GM21529 (cell line): ENCODE measurements around the gene SV2A.
A peak's percentile ranks its signal among the peaks of the same experiment; 100 is the strongest.
"Not testable (repeated sequence)": the region's sequence is repeated elsewhere in the genome, so short reads cannot be mapped to it uniquely, and the experiment has no call there.

Experiments
- ATAC-seq: cut with Tn5 transposase; IDR thresholded peaks from one replicate; pipeline ENCODE4 v1.9.1; 2021; ENCODE audit not compliant: unreplicated experiment

The SV2A gene

DNA sequence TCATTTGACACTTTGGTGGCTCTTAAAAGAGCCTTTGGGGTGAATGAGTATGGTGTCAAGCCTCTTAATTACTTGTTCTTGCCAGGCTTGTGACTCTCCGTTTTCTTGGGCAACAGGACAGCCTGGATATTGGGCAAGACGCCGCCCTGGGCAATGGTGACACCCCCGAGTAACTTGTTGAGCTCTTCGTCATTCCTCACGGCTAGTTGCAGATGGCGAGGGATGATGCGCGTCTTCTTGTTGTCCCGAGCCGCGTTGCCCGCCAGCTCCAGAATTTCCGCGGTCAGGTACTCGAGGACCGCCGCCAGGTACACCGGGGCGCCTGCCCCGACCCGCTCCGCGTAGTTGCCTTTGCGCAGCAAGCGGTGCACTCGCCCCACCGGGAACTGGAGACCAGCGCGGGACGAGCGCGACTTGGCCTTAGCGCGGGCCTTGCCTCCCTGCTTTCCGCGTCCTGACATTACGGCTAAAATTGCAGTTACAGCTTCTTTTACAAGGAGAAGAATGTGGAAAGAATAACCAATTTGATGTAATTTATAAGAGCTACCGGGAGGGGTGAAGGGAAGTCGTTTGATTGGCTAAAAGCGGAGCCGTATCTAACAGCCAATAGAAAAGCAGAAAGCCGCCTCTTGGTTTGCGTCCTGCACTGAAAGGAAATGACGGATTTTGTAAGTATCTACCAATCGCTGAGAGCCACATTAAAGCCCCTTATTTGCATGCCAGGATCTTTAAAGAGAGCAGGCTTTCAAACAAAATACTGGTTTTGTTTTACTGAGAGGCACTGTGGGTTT is 30.0 kb downstream of the SV2A start:
- peak; percentile 44 for ATAC-seq

DNA sequence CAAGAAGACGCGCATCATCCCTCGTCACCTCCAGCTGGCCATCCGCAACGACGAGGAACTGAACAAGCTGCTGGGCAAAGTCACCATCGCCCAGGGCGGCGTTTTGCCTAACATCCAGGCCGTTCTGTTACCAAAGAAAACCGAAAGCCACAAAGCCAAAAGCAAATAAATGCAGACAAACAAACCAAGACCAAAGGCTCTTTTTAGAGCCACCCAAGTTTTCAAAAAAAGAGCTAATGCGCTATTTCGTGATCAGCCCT is 30.5 kb downstream of the SV2A start:
- ATAC-seq = not testable (repeated sequence)

DNA sequence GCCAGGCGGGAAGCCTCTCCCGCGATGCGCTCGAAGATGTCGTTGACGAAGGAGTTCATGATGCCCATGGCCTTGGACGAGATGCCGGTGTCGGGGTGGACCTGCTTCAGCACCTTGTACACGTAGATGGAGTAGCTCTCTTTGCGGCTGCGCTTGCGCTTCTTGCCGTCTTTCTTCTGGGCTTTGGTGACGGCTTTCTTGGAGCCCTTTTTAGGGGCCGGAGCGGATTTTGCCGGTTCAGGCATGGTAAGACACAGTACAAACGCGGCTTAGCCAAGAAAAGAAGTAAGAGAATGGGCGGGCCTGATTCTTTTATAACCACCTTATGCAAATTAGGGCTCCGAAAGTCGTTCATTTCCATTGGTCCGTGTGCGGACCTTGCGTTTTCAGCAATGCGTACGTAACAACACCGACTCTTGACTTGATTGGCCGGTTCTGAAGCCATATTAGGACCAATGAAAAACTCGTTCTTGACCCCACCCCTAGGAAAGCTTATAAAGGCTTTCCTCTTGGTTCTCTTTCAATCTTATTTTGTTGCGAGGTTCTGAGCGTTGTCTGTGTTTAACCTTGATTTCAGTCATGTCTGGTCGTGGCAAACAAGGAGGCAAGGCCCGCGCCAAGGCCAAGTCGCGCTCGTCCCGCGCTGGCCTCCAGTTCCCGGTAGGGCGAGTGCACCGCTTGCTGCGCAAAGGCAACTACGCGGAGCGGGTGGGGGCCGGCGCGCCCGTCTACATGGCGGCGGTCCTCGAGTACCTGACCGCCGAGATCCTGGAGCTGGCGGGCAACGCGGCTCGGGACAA is 31.0 kb downstream of the SV2A start:
- peak; percentile 60 for ATAC-seq

DNA sequence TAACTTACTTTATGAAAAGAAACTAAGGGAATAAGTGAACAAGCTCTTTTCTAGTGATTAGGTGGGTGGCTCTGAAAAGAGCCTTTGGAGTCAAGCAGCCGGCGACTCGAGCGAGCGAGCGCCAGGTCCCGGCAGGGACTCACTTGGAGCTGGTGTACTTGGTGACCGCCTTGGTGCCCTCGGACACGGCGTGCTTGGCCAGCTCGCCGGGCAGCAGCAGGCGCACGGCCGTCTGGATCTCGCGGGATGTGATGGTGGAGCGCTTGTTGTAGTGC is 31.6 kb downstream of the SV2A start:
- ATAC-seq = not testable (repeated sequence)

DNA sequence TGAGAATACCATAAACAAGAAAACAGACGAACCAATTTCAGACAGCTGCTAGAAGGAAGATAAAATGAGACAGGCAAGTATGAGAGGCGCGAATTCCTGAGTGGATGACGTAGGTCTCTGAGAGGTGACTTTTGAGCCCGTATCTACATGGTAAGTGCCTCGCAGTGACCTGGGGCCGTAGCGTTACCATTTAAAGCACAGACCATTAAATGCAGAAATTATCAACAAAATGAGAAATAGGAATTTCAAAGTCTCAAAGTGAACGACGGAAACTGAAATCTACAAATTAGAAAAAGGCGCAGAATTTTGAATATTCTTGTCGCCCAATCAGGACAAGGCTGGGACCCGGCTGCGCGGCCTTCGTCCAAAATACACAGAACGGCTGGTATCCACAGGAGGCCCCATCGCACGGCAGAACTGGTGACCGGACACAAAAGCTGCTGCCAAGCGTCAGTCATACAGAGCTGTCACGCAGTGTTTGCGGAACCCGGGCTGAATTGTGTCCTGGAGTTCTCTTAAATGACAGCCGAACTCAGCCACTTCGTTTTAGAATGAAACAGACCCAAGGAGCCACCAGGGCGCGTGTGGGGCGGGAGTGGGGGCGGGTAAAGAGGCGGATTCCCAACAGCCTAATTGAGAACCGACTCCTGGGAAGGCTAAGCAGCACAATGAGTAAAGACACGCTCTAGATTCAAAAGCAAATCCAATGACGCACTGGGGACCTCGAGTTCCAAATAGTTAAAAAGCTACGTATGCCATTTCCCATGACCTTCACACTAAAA is 32.1 kb downstream of the SV2A start:
- no peak for ATAC-seq

DNA sequence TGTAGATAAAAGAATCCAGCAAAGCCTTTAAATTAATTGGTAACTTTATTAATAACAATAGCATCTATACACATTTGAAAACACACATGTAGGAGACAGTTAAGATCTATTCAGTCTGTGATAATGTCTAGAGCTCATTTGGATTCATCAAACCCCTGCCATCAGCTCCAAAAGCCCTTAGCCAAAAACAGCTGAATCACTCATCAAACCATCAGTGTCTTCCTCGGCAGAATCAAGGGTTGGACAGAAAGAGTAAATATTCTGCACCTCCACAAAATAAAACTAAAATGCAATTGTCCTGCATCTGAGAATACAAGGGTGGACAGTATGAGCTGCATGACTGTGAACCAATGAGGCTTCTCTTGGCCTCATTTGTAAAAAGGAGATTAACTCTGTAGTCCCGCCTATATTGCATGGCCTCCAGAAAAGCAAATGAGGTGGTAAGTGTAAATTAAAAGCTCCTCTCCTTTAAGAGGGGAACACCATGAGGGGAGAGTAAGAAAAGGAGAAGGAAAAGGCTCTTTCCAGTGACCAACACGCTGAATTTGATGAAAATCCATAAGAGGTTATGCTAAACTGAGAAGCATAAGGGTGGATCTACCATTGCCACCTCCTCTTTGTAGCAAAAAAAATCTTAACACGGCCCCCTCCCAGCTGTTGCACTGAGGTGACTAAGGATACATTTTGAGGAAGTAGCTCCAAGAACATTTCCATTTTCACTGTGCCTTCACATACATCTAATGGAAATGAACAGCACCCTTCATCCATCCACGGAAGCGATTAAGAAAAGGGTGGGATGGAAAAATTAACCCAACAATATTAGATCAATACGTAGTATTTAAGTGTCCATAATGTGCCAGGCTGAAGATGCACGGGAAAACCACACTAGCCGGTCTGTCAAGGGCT is 33.0 kb downstream of the SV2A start:
- no peak for ATAC-seq

DNA sequence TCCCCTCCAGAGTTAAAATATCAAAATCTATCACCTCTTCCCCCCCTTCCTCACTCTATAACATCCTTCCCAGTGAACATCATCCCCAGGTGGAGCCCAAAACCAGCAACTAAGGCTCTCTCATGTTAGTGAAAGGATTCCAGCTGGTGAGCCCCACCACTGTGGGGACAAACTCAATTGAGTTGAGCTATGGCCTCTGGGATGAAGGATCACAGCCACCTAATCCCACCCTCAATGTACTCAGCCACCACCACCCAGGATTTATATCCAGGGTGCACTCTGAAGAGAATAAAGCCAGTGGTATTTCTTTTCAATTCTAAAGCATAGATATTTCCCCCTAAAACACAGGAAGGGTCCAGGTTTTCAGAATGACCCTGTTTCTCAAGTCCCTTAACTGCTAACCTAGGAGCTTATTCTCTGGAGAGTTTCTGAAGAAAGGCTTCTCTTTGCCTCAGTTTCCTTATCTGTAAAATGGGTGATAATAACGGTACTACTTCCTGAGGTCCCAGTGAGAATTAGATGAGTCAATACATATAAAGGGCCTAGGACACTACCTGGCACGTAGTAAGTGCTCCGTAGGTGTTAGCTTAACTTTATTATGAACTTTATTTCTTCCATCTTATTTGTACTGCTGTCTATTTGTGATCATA is 33.9 kb downstream of the SV2A start:
- ATAC-seq = no peak

DNA sequence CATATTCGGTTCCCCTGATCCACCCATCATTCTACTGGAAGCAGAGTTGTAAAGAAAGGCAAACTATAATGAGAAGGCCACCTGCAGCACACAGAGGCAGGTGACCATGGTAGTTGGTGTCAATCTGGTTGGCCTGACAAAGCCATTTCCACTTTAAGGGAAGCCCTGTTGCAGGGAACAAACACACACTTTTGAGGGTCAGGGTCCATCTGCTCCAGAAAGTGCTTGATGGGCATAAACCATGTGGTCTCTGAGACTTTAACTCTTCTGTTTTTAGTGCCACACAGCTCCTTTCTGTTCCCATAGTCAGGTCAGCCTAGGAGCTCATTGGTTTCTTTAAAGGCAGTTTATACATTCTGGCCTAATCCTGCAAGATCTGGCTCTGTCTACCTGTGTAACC is 35.8 kb downstream of the SV2A start:
- ATAC-seq = no peak

DNA sequence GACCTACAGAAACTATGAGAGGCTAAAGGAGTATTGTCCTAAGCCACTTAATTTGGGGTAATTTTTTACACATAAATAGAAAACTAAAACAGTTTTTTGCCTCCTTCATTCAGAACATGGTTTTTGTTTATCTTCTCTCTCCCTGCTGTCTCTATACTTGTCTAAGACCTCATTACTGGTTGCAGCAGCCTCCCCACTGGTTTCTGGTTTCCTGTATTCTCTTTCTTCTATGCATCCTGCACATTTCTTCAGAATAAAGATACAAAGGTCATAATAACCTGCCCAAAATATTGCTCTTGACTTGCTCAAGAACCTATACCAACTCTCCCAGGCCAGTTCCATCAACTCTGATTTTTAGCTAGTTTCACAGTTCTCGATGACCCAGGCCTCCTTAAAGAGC is 38.1 kb downstream of the SV2A start:
- no peak for ATAC-seq

DNA sequence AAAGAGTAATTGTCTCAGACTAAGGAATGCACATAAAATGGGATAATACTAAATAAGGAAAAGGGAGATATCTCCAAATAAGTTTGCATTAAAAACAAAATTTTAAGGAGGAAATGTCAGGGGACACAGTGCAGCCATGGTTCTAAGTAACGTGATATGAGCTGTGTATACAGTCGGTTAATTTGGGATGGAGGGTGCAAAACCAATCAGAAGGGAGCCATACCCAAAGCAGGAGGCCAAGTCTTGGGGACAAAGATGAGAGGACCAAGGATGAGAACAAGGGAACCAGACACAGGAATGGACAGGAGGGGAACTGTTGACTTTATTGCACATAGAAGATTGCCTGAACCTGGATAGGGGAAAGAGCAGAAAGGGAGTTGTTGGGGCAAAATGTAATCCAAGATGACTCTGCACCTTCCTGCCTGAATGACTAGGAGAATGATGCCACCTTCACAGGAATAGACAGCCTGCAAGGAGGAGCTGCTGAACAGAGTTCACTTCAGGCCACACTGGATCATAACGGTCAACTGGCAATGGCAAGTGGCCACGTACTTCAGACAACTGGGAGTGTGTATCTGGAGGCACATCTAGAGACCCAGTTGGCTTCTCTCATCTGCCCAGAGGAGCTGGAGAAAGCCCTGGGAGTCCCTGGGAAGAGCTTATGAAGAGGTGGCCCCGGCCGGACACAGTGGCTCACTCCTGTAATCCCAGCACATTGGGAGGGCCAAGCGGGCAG is 40.3 kb downstream of the SV2A start:
- no peak for ATAC-seq

DNA sequence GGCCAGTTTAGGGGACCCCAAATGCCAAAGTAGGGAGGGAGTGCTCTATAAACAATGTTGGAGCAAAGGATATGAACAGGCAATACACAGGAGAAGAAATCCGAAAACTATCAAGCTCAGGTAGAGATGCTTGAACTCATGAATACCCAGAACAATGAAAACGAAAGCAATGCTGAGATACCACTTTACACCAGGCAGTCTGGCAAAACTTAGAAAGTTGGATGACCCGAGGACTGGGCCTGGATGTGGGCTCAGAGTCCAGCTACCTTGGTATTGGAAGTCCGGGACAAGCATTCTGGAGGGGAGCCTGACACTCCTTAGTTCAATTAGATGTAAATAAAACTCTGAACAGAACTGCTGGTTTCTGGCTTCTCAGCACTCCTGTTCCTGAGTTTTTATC is 44.6 kb downstream of the SV2A start:
- ATAC-seq = not testable (repeated sequence)

DNA sequence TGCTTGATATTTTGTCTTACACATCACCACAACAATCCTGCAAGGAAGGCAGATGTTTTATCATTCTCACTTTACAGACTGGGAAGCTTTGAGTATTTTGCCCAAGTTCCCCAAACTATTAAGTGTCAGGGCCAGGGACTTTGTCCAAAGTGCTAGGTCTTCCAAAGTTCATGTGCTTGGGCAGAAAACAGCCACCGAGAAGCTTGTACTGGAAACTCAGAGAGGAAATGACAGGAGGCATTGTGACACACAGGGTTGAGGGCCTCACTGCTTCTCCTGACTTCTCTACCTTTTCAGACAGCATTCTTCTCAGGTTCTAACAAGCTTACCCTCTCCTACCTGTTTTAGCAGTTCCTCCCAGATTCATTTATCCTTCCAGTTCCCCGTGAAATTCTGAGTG is 50.8 kb downstream of the SV2A start:
- ATAC-seq = not testable (repeated sequence)

DNA sequence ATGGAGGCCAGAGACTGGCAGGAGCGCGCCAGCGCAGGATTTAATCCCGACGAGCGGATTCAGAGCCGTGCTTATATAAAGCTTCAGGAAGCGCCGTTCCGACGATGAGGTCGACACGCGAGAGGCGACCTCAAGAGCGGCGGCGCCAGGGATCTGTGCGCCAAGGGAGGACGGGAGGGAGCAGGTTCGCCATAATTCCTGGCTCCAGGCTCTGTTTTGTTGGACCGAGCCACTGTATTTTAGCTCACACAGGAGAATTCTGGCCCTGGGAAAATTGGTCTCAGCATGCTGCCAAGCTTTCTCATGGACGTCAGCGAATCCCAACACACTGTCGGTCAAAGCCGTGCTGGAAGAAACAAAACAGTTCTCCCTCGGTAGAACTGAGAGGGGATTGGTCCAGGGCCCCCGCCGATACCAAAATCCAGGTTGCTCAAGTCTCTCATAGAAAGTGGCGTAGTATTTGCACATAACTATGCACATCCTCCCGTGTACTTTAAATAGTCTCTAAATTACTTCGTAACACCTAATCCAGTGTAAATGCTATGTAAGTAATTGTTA is 56.1 kb downstream of the SV2A start:
- peak; percentile 7 for ATAC-seq

DNA sequence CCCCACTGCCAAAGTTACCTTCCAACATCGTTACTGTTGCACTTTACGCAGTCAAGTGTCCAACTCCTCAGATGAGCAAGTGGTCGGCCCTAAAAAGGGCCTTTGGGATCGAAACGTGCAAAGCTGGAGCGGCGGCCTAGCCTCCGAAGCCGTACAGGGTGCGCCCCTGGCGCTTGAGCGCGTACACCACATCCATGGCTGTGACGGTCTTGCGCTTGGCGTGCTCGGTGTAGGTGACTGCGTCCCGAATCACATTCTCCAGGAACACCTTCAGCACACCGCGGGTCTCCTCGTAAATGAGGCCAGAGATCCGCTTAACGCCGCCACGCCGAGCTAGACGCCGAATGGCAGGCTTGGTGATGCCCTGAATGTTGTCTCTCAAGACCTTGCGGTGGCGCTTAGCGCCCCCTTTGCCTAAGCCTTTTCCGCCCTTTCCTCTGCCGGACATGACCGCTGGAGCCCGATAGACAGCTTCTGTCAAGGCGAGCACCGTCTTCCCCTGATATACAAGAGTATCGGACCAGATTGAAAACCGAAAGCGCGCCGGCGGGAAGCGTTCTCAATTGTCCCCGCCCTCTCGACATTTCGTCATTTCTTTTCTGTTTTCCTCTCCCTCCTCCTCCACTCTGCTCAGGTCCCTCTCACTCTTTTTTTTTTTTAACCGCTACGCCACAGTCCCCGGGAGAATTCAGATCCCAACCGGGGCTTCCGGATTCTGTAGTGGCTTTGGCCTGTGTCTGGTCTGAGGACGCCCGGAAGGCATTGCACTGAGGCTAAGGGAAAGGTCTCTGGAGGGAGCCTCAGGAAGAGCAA is 56.8 kb downstream of the SV2A start:
- ATAC-seq = peak; percentile 60

DNA sequence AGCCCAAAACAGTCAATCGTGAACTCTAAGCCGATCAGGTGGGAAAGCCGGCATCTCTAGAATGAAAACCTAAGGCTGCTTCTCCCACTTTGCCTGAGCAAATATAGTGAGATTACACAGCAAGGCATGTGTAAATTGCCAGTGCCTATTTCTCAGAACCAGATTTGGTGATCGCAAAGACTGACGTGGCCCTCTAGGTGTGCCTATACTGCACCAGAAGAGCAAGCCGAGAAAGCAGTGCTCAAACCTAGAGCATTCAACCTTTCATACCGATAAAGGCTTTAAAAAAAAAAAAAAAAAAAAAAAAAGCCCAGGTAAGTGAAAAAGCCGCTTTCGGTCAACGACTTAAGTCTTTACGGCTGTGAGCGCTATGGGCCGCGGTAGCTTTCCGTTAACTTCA is 57.4 kb downstream of the SV2A start:
- ATAC-seq = peak; percentile 3
